HepG2 (cell line): ENCODE data around the gene COG1. TPM values are rescaled to one million over a fixed set of nuclear protein-coding genes. Genes with fewer than 3 reads are reported as not detected.

Experiments
- CREM ChIP-seq, 2 experiments: sonication (generic) in 1 of 2; formaldehyde crosslinking in 1 of 2; IDR thresholded peaks; 2 replicates each; pipeline versions ENCODE4 v1.4.0 to v1.6.1; 2016 to 2020; ENCODE audit warnings: antibody characterized with exemption in 1 of 2, mild to moderate bottlenecking in 1 of 2, missing genetic modification reagents in 1 of 2
- EZH2 ChIP-seq: conservative IDR thresholded peaks from 2 replicates; pipeline ENCODE4 v1.6.1; 2012; ENCODE audit warnings: mild to moderate bottlenecking, low read depth, low read length, moderate library complexity
- FOXA3 ChIP-seq: IDR thresholded peaks from 2 replicates; pipeline ENCODE4 v1.6.1; 2016; ENCODE audit warnings: missing genetic modification reagents, missing compliant biosample characterization
- GFI1 ChIP-seq: sonication (generic); formaldehyde crosslinking; IDR thresholded peaks from 2 replicates; pipeline ENCODE4 v1.5.0; 2020; ENCODE audit warnings: missing genetic modification reagents, mild to moderate bottlenecking, borderline replicate concordance
- IKZF1 ChIP-seq: fragments of 450-650 bp; IDR thresholded peaks from 2 replicates; pipeline ENCODE4 v1.7.1; 2016
- KDM6A ChIP-seq: IDR thresholded peaks from 2 replicates; pipeline ENCODE4 v1.6.1; 2016; ENCODE audit warnings: low read depth
- NCOA2 ChIP-seq: sonication (generic); formaldehyde crosslinking; IDR thresholded peaks from 2 replicates; pipeline ENCODE4 v1.8.0; 2022; ENCODE audit warnings: inconsistent platforms
- POLR2A ChIP-seq, 2 experiments: IDR thresholded peaks; 2 replicates each; pipeline ENCODE4 v1.6.1; 2011; ENCODE audit warnings: low read depth in 2 of 2, low read length in 2 of 2, mild to moderate bottlenecking in 1 of 2, moderate library complexity in 1 of 2; ENCODE audit not compliant: insufficient read depth in 1 of 2
- SMARCE1 ChIP-seq: fragments of 450-650 bp; IDR thresholded peaks from 2 replicates; pipeline ENCODE4 v1.6.1; 2017; ENCODE audit warnings: borderline replicate concordance
- ZBTB7A ChIP-seq: sonication (generic); formaldehyde crosslinking; IDR thresholded peaks from 2 replicates; pipeline ENCODE4 v1.8.0; 2022; ENCODE audit warnings: mild to moderate bottlenecking, missing genetic modification reagents
- ZC3H13 ChIP-seq: sonication (generic); formaldehyde crosslinking; IDR thresholded peaks from 2 replicates; pipeline ENCODE4 v1.8.1; 2023; ENCODE audit warnings: mild to moderate bottlenecking, missing genetic modification reagents, moderate library complexity
- ZNF121 ChIP-seq: sonication (generic); formaldehyde crosslinking; IDR thresholded peaks from 2 replicates; pipeline ENCODE4 v1.5.0; 2020; ENCODE audit warnings: mild to moderate bottlenecking, missing genetic modification reagents
- ZNF260 ChIP-seq: sonication (generic); formaldehyde crosslinking; IDR thresholded peaks from 2 replicates; pipeline ENCODE4 v1.4.0; 2020; ENCODE audit warnings: missing genetic modification reagents, low read depth, mild to moderate bottlenecking, borderline replicate concordance
- ZNF350 ChIP-seq: sonication (generic); formaldehyde crosslinking; IDR thresholded peaks from 2 replicates; pipeline ENCODE4 v1.4.0; 2020; ENCODE audit warnings: mild to moderate bottlenecking, low read depth, missing genetic modification reagents, borderline replicate concordance
- ZNF510 ChIP-seq: sonication (generic); formaldehyde crosslinking; IDR thresholded peaks from 2 replicates; pipeline ENCODE4 v1.4.0; 2020; ENCODE audit warnings: low read depth, mild to moderate bottlenecking, missing genetic modification reagents
- ZNF547 ChIP-seq: sonication (generic); formaldehyde crosslinking; IDR thresholded peaks from 2 replicates; pipeline ENCODE4 v1.5.1; 2020; ENCODE audit warnings: mild to moderate bottlenecking, missing genetic modification reagents
- ZNF644 ChIP-seq: IDR thresholded peaks from 2 replicates; pipeline ENCODE4 v1.6.1; 2016; ENCODE audit warnings: low read depth
- polyA plus RNA-seq, 8 experiments: library from polyadenylated mRNA; depleted of rRNA in 3 of 8; stranded (reverse) in 7 of 8; unstranded in 1 of 8; fragments of >200 nt; fragmentation: Illumina TruSeq in 4 of 8; extraction: Trizol in 4 of 8; gene quantifications; 2 replicates each; pipeline versions ENCODE4 v1.2.1 to v1.2.3, GENCODE V29; 2011 to 2016; ENCODE audit warnings: low read depth in 4 of 8, missing spikeins in 1 of 8, mixed read lengths in 1 of 8; ENCODE audit not compliant: insufficient read depth in 1 of 8
- total RNA-seq, 5 experiments: library from RNA; depleted of rRNA; stranded (reverse); fragments of >200 nt; fragmentation: Illumina TruSeq; extraction: Trizol; gene quantifications; 2 replicates each; pipeline ENCODE4 v1.2.3, GENCODE V29; 2016; ENCODE audit warnings: low read depth in 1 of 5
- TF ChIP-seq, protein P1 (sequence below): sonication (generic); formaldehyde crosslinking; IDR thresholded peaks from 2 replicates; pipeline ENCODE4 v1.5.0; 2020; ENCODE audit warnings: mild to moderate bottlenecking, missing genetic modification reagents
- TF ChIP-seq, protein P2 (sequence below): sonication (generic); formaldehyde crosslinking; IDR thresholded peaks from 2 replicates; pipeline ENCODE4 v1.4.0; 2020; ENCODE audit warnings: low read depth, mild to moderate bottlenecking, missing genetic modification reagents
- TF ChIP-seq, protein P3 (sequence below): sonication (generic); formaldehyde crosslinking; IDR thresholded peaks from 2 replicates; pipeline ENCODE4 v1.8.1; 2023; ENCODE audit warnings: mild to moderate bottlenecking, inconsistent platforms, moderate library complexity, missing genetic modification reagents, borderline replicate concordance
- TF ChIP-seq, protein P4 (sequence below): sonication (generic); formaldehyde crosslinking; IDR thresholded peaks from 2 replicates; pipeline ENCODE4 v1.5.0; 2020; ENCODE audit warnings: mild to moderate bottlenecking, missing genetic modification reagents
- TF ChIP-seq, protein P5 (sequence below): sonication (generic); formaldehyde crosslinking; IDR thresholded peaks from 2 replicates; pipeline ENCODE4 v1.5.0; 2020; ENCODE audit warnings: missing genetic modification reagents, mild to moderate bottlenecking, borderline replicate concordance

The COG1 gene
- total and polyA plus RNA-seq, 2 of the 13 experiments (the other 11 are each of a cell fraction or from before 2014, with no cell fraction given), result 36.6 to 39.7 TPM

DNA sequence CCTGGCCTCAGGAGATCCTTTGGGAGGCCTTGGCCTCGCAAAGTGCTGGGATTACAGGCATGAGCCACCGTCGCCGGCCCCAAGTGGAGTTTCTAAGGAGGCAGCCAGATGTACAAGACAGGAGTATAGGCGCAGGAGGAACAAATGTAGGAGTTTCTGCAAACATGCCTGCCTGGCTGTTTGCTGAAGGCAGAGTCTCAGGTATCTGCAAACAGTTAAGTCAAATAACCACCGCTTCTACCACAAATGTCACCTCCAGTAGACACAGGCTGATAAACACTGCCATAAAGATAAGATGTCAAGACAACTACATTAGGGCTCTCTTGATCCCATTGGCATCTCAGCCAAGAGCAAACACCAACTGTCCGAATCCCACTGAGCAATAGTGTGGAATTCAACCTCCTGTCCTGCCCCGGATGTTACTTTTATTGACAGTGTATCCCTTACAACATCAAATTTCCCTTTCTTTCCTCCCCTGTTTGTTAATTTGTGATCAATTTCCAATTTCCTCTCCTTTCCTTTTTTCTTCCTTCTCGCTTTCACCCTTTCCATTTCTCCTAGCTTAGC lies 5.6 kb upstream of the COG1 start (continued):
- TF ChIP-seq, protein P1, sequence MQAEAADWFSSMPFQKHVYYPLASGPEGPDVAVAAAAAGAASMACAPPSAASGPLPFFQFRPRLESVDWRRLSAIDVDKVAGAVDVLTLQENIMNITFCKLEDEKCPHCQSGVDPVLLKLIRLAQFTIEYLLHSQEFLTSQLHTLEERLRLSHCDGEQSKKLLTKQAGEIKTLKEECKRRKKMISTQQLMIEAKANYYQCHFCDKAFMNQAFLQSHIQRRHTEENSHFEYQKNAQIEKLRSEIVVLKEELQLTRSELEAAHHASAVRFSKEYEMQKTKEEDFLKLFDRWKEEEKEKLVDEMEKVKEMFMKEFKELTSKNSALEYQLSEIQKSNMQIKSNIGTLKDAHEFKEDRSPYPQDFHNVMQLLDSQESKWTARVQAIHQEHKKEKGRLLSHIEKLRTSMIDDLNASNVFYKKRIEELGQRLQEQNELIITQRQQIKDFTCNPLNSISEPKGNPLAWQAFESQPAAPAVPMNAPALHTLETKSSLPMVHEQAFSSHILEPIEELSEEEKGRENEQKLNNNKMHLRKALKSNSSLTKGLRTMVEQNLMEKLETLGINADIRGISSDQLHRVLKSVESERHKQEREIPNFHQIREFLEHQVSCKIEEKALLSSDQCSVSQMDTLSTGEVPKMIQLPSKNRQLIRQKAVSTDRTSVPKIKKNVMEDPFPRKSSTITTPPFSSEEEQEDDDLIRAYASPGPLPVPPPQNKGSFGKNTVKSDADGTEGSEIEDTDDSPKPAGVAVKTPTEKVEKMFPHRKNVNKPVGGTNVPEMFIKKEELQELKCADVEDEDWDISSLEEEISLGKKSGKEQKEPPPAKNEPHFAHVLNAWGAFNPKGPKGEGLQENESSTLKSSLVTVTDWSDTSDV, result no peak
- TF ChIP-seq, protein P2, sequence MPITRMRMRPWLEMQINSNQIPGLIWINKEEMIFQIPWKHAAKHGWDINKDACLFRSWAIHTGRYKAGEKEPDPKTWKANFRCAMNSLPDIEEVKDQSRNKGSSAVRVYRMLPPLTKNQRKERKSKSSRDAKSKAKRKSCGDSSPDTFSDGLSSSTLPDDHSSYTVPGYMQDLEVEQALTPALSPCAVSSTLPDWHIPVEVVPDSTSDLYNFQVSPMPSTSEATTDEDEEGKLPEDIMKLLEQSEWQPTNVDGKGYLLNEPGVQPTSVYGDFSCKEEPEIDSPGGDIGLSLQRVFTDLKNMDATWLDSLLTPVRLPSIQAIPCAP (CRISPR knock-in tag), result no peak
- TF ChIP-seq ZNF260 (CRISPR knock-in tag) (no peak), ZNF121 (CRISPR knock-in tag) (no peak), ZBTB7A (CRISPR knock-in tag) (no peak), FOXA3 (CRISPR knock-in tag) (peak; percentile 97), GFI1 (CRISPR knock-in tag) (peak; percentile 97), NCOA2 (CRISPR knock-in tag) (peak; percentile 96), ZNF350 (CRISPR knock-in tag) (no peak; the same call in 1 of the 2 replicates), POLR2A (IDR thresholded peaks at IDR 0.05; ENCODE audit: insufficient read depth in 1 of 2, low read depth in 2 of 2, low read length in 2 of 2) (no peak), KDM6A (CRISPR knock-in tag) (peak; percentile 50; the same call in 1 of the 2 replicates), IKZF1 (no peak), SMARCE1 (no peak), ZNF547 (CRISPR knock-in tag) (peak; percentile 62; the same call in 1 of the 2 replicates), EZH2 (no peak), ZNF510 (CRISPR knock-in tag) (no peak), ZC3H13 (CRISPR knock-in tag) (no peak; the same call in 1 of the 2 replicates), ZNF644 (CRISPR knock-in tag) (peak; percentile 91), CREM (IDR thresholded peaks at IDR 0.05) (peak; percentile 93), CREM (CRISPR knock-in tag; IDR thresholded peaks at IDR 0.05) (no peak)
- TF ChIP-seq, protein P3, sequence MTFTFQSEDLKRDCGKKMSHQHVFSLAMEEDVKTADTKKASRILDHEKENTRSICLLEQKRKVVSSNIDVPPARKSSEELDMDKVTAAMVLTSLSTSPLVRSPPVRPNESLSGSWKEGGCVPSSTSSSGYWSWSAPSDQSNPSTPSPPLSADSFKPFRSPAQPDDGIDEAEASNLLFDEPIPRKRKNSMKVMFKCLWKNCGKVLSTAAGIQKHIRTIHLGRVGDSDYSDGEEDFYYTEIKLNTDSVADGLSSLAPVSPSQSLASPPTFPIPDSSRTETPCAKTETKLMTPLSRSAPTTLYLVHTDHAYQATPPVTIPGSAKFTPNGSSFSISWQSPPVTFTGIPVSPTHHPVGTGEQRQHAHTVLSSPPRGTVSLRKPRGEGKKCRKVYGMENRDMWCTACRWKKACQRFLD (CRISPR knock-in tag), result 0 out of 2 replicates have a peak, but pooled peaks have one; percentile 33
- TF ChIP-seq, protein P4, sequence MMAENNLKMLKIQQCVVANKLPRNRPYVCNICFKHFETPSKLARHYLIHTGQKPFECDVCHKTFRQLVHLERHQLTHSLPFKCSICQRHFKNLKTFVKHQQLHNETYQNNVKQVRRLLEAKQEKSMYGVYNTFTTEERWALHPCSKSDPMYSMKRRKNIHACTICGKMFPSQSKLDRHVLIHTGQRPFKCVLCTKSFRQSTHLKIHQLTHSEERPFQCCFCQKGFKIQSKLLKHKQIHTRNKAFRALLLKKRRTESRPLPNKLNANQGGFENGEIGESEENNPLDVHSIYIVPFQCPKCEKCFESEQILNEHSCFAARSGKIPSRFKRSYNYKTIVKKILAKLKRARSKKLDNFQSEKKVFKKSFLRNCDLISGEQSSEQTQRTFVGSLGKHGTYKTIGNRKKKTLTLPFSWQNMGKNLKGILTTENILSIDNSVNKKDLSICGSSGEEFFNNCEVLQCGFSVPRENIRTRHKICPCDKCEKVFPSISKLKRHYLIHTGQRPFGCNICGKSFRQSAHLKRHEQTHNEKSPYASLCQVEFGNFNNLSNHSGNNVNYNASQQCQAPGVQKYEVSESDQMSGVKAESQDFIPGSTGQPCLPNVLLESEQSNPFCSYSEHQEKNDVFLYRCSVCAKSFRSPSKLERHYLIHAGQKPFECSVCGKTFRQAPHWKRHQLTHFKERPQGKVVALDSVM (CRISPR knock-in tag), result peak; percentile 66
- TF ChIP-seq, protein P5, sequence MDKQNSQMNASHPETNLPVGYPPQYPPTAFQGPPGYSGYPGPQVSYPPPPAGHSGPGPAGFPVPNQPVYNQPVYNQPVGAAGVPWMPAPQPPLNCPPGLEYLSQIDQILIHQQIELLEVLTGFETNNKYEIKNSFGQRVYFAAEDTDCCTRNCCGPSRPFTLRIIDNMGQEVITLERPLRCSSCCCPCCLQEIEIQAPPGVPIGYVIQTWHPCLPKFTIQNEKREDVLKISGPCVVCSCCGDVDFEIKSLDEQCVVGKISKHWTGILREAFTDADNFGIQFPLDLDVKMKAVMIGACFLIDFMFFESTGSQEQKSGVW (CRISPR knock-in tag), result no peak
